GM18909 (cell line): ENCODE results near the gene ZNF609.
"Not testable (repeated sequence)": the region's sequence is repeated elsewhere in the genome, so short reads cannot be mapped to it uniquely, and the experiment has no call there.

Experiments
- ATAC-seq: cut with Tn5 transposase; IDR thresholded peaks from one replicate; pipeline ENCODE4 v1.9.1; 2021; ENCODE audit warnings: mild to moderate bottlenecking; ENCODE audit not compliant: unreplicated experiment, poor library complexity

The ZNF609 gene

GRCh38 chr15:64611085-64611725, 150.8 kb downstream of the ZNF609 start:
- no peak for ATAC-seq

DNA sequence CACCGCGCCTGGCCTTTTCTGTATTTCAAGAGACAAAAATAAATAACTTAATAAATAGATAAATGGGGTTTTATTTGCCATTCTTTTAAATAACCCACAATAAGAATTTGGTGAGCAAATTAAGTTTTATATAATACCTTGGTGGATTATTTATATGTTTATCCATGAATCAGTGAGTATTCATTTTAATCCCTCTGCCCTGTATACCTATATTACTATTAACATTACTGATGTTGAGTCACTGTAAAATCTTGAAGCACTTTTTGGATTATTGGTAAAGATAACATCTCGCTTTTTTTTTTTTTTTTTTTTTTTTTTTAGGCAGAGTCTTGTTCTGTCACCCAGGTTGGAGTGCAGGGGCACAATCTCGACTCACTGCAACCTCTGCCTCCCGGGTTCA, 154.1 kb downstream of the ZNF609 start:
- ATAC-seq: no peak

- ATAC-seq: no peak
These were observed 157.3 kb downstream of the ZNF609 start for GRCh38 chr15:64617727-64618126.

DNA sequence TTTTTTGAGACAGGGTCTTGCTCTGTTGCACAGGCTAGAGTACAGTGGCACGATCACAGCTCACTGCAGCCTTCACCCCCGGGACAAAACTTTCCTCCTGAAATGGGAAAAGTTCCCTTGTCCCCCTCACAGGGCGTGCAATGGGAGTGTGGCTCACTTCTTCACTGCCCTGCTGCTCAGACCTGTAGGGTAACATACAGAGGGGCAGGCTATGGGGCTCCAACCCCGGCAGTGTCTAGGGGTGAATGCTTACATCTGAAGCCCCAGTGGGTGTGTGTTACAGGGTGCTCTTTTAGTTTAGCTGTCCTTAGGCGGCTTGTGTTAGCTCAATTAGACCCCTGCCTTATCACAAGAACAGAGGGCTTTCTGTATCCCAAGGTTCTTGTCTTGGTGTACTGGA, 157.8 kb downstream of the ZNF609 start:
- no peak for ATAC-seq

- no peak for ATAC-seq
These were observed 158.2 kb downstream of the ZNF609 start for GRCh38 chr15:64618540-64618939.

DNA sequence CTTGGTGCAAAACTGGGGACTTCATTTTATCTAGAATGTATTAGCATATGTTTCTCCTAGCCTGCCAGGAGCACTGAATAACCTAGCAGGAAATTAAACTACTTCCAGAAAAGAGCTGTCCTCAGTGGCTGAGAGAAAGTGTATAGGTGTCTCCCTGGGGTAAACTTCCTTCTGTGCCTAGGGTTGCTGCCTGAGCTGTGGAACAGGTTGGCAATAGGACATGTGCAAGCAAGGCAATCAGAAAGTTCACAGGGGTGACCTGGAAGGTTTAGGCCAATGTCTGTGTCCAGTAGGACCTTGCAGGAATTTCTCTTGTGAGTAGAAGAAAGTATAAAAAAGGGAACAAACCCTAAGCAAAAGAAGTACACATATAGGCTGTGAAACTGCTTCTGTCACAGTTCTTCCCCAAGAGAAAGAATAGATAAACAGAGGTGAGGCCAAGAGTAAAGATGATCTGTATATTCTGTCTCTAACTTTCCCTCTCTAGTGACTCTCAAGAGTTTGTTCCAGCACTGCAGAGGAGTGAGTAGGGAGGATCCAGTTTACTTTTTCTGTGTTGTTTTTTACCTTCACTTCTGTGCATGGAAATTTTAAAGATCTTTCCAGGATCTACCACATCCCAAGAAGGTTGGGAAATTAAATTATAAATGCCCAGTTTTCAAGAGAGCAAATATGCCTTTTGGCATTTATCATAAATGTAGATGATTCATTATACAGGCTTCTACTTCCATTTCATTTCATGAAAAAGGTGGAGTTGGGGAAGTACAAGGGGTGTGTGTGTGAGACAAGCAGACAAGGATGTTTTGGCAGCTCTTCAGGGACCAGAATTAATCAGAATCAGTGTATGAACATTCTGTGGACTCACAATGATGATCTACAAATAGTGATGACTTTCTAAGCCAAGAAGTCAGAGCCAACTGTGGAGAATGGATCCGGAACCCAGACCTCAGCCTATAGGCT, 159.8 kb downstream of the ZNF609 start:
- ATAC-seq: no peak

- ATAC-seq: no peak
These were observed 160.7 kb downstream of the ZNF609 start for GRCh38 chr15:64621056-64621455.

DNA sequence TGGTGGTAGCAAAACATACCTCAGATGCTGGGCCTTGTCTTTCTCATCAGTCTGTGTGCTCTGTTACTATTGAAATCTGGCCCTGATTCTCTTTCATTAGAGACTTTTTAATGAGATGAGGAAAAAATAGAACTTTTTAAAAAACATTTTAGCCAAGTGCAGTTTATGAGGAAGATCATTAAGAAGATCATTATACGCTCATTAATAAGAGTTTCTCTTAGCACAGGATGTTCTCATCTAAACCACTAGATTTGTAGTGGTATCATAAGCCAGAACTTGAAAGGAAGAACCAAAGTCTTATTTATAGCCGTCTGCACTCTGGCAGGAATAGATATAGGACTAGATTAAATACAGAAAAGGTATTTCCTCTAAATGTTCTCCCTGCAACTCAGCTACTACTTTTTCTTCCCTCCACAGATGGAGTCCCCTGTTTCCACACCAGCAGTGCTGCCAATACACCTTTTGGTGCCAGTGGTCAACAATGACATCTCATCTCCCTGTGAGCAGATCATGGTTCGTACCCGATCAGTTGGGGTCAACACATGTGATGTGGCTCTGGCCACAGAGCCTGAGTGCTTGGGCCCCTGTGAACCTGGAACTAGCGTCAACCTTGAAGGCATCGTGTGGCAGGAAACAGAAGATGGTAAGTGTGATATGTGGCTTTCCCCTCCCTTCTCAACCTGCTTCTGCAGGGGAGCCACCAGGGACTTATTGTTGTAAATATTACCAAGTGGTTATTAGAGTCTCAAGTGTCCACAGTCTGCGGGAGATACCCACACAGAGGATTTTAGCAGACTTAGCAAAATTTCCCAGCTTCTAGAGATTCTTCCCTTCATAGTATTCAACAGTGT, 162.3 kb downstream of the ZNF609 start:
- ATAC-seq: peak; percentile 86

DNA sequence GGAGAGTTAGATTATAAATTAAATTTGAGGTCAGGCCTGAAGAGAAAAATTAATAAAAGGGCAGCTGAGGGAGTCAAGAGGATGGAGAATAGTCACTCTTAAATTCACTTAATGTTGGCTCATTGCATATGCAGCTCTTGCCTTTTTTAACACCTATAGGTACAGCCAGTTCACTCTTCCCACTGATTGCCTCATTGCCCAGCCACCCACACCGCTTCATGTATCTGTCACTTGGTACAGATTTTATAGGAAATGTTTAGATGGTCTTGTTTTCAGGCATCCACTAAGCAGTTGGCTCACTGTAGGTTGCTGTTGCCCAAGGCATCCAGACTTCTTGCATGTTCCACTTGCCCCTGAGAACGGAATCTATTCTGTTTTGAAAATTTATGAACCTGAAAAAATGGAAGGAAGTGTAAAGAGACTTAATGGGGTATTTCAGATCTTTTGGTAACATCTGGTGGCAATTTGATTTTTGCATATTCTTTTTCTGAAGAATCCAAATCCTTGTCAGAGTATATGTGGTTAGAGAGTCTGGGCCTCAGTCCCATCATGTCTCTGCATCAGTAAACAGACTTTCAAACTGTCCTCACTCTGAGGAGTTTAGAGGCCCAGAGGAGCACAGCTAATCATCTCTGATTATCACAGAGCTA, 163.1 kb downstream of the ZNF609 start:
- ATAC-seq: peak; percentile 13

GRCh38 chr15:64624242-64624641, 163.9 kb downstream of the ZNF609 start:
- ATAC-seq: no peak

DNA sequence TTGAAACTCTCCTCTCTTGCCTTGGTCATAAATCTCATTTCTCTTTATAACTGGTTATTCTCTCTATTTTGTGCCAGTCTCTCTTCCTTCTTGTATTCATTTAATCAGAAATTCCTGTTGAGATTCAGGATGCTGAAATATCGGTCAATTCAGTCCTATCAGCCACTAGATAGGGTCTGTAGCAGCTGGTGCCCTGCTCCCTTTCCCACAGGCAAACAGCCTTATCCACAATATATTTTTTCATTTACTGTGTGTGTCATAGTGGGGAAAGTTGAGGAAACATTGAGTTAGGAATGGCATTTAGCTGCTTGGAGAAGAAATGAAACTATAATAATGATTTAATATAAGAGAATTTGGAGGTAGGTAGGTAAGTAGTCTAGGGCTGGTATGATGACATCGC, 168.7 kb downstream of the ZNF609 start:
- no peak for ATAC-seq

DNA sequence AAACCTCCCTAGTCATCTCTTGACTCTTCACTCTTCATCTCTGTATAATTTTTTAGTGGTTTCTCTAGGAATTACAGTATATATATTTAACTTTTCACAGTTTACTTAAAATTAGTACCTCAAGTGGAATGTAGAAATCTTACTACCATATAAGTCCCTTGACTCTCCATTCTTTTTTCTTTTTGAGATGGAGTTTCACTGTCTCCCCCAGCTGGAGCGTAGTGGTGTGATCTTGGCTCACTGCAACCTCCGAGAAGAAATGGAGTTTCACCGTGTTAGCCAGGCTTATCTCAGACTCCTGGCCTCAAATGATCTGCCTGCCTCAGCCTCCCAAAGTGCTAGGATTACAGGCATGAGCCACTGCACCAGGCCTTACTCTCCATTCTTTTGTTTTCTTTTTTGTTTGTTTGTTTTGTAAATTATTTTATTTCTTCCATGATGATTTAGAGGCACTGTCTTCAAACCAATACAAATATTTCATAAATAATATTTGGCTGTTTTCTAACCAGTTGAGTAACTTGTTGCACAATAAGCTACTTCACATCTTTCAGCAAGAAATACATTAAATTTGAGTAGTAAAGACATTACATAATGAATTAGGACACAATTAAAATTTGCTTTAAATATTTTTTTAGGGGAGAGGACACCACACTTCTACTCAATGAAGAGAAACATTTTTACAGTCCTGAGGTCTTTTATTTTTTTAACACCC, 170.2 kb downstream of the ZNF609 start:
- no peak for ATAC-seq

DNA sequence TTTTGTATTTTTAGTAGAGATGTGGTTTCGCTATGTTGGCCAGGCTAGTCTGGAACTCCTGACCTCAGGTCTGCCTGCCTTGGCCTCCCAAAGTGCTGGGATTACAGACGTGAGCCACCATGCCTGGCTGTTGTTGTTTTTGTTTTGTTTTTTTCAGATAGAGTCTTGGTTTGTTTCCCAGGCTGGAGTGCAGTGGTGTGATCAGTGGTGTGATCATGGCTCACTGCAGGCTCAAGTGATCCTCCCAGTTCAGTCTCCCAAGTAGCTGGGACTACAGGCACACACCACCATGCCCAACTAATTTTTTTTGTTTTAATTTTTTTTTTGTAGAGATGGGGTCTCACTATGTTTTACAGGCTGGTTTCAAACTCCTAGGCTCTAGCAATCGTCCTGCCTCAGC, 172.3 kb downstream of the ZNF609 start:
- not testable (repeated sequence) for ATAC-seq

DNA sequence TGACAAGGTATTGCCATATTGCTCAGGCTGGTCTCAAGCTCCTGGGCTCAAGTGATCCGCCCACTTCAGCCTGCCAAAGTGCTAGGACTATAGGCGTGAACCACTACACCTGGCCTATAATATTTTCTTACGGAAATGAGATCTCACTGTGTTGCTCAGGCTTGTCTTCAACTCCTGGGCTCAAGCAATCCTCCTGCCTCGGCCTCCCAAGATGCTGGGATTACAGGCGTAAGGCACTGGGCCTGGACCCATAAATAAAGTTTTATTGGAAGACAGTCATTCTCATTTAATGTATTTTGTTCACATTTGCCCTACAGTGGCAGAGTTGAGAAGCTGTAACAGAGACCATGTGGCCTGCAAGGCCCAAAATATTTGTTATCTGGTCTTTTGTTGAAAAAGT, 173.0 kb downstream of the ZNF609 start:
- no peak for ATAC-seq

GRCh38 chr15:64634027-64634426, 173.6 kb downstream of the ZNF609 start:
- peak; percentile 79 for ATAC-seq

- peak; percentile 59 for ATAC-seq
These were observed 174.5 kb downstream of the ZNF609 start for GRCh38 chr15:64634576-64635498.

GRCh38 chr15:64635499-64636495, 175.4 kb downstream of the ZNF609 start:
- ATAC-seq: no peak
